ENCODE results near the gene C10orf105. TPM values are rescaled to one million over a fixed set of nuclear protein-coding genes. Genes with fewer than 3 reads are reported as not detected.

C10orf105 gene
- total and polyA plus RNA-seq, 11 donors, result 0.03 to 0.57 (median 0.08) TPM; not detected in 6

- Histone ChIP-seq H3K4me1 (peaks cover 29 to 100% (median 98%) of the 10 kb centered on the region in 12 donors), H3K9me3 (no peaks in the 10 kb centered on the region), H3K4me3 (no peak overlapping the region), H3K27ac (peak overlapping the region; percentile 37 to 98 (median 97)), H3K36me3 (peaks cover 0 to 59% (median 14%) of the 10 kb centered on the region in 9 donors), H3K27me3 (no peaks in the 10 kb centered on the region)
- ATAC-seq, result no peak
- intact Hi-C loops (cut with DNase I), result loop anchor here in 3 of 10 donors (1.0 to 10.0 kb wide), 4 partner anchors 16 to 479 kb away; no protein-coding TSS in a partner anchor
- WGBS, 4 donors, result 66 to 79% (median 72%) methylated on average over 21 to 22 of the region's 22 CpGs
- DNase-seq, result peak in 4 of 5 donors; percentile 26 to 77 (median 57)
- TF ChIP-seq POLR2A (IDR thresholded peaks at IDR 0.05) (no peak), CTCF (IDR thresholded peaks at IDR 0.05) (no peak)
These were observed 46.5 kb upstream of the C10orf105 start for GRCh38 chr10:71765906-71766716.

- TF ChIP-seq POLR2A (IDR thresholded peaks at IDR 0.05), result no peak
- peak in 1 of 12 donors; percentile 9 for TF ChIP-seq CTCF (IDR thresholded peaks at IDR 0.05)
- H3K4me3 ChIP-seq, result no peak overlapping the region
These were observed 45.8 kb upstream of the C10orf105 start for GRCh38 chr10:71765176-71765904.

GRCh38 chr10:71763352-71764127 is 44.0 kb upstream of the C10orf105 start:
- intact Hi-C loops (cut with DNase I), result loop anchor here in 2 of 10 donors (1.0 to 10.0 kb wide), 3 partner anchors 13 to 481 kb away; no protein-coding TSS in a partner anchor
- no peak overlapping the region for H3K4me3 ChIP-seq
- no peaks in the 10 kb centered on the region for H3K9me3 ChIP-seq
- DNase-seq (peak in 1 of 5 donors; percentile 44), ATAC-seq (no peak)
- H3K27ac ChIP-seq, result peak overlapping the region in 9 of 12 donors; percentile 22 to 98 (median 36)
- TF ChIP-seq POLR2A (IDR thresholded peaks at IDR 0.05) (no peak), CTCF (IDR thresholded peaks at IDR 0.05) (peak in 1 of 12 donors; percentile 0)
- H3K36me3 ChIP-seq, result peaks cover 0 to 78% (median 35%) of the 10 kb centered on the region in 9 donors
- 75 to 79% (median 78%) methylated on average over 11 of the region's 11 CpGs for whole genome bisulfite sequencing, 4 donors
- peaks cover 19 to 93% (median 82%) of the 10 kb centered on the region in 12 donors for H3K4me1 ChIP-seq
- H3K27me3 ChIP-seq, result no peaks in the 10 kb centered on the region

More at GRCh38 chr10:71765176-71765904, 45.8 kb upstream of the C10orf105 start:
- Histone ChIP-seq H3K27me3 (no peaks in the 10 kb centered on the region), H3K27ac (peak overlapping the region in 11 of 12 donors; percentile 93 to 98 (median 97)), H3K9me3 (no peaks in the 10 kb centered on the region), H3K4me1 (peaks cover 29 to 100% (median 98%) of the 10 kb centered on the region in 12 donors), H3K36me3 (peaks cover 0 to 67% (median 22%) of the 10 kb centered on the region in 9 donors)
- peak; percentile 45 to 64 (median 58) for ATAC-seq
- peak; percentile 69 to 87 (median 73) for DNase-seq
- WGBS, 4 donors, result 32 to 52% (median 45%) methylated on average over 8 of the region's 8 CpGs
- intact Hi-C loops (cut with DNase I), result loop anchor here in 1 of 10 donors (2.0 to 10.0 kb wide), 2 partner anchors 17 to 479 kb away; no protein-coding TSS in a partner anchor

All from heart left ventricle (tissue), 16 donors.